Body of pancreas (tissue), 4 donors: ENCODE data around the gene CNNM4.

Experiments used
- POLR2A ChIP-seq, 3 donors: fragments of 450-650 bp; IDR thresholded peaks; one replicate each; pipeline ENCODE4 v1.6.1; 2016; ENCODE audit warnings: antibody characterized with exemption in 3 of 3, mild to moderate bottlenecking in 2 of 3
- TF ChIP-seq, protein P1 (sequence below), 7 experiments: fragments of 450-650 bp in 4 of 7; fragments of 200-600 bp in 3 of 7; sonication (generic) in 3 of 7; IDR thresholded peaks; one replicate each; pipeline ENCODE4 v1.5.1; 2016 to 2019; ENCODE audit warnings: antibody characterized with exemption in 7 of 7

DNA sequence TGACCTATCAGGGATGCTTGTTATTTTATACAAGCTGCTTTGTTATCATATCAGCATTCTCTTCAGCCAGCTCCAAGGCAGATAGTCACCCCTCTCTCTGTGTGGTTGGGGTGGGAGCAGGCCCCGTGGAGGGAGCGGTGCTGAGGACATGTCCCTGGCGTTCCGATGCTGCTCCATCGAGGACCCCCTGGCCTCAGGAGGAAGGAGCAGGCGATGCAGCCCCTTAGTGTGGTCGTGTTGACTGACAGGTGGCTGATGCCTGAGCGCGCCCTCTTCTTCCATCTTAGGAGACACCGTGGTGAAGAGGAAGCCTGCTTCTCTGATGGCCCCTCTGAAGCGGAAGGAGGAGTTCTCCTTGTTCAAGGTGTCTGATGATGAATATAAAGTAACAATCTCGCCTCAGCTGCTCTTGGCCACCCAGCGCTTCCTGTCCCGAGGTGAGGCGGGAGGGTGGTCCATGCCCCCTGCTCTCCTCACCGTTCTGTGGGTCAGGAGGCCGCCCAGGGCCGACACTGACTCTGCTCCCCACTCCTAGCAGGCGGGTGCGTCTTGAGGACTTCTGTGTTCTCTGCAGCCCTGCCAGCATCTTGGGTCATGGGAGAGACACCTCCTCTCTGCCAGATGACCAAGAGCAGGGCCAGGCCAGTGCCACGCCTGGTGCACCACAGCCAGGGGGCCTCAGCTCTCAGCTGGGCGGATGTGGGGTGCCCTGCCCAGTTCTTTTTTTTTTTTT, 66.0 kb downstream of the CNNM4 start:
- TF ChIP-seq, protein P1, sequence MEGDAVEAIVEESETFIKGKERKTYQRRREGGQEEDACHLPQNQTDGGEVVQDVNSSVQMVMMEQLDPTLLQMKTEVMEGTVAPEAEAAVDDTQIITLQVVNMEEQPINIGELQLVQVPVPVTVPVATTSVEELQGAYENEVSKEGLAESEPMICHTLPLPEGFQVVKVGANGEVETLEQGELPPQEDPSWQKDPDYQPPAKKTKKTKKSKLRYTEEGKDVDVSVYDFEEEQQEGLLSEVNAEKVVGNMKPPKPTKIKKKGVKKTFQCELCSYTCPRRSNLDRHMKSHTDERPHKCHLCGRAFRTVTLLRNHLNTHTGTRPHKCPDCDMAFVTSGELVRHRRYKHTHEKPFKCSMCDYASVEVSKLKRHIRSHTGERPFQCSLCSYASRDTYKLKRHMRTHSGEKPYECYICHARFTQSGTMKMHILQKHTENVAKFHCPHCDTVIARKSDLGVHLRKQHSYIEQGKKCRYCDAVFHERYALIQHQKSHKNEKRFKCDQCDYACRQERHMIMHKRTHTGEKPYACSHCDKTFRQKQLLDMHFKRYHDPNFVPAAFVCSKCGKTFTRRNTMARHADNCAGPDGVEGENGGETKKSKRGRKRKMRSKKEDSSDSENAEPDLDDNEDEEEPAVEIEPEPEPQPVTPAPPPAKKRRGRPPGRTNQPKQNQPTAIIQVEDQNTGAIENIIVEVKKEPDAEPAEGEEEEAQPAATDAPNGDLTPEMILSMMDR (IDR thresholded peaks at IDR 0.05): no peak
- TF ChIP-seq POLR2A (IDR thresholded peaks at IDR 0.05): no peak
